ENCODE data around the gene SLC39A11. TPM values are rescaled to one million over a fixed set of nuclear protein-coding genes. Genes with fewer than 3 reads are reported as not detected.

Gene SLC39A11
- total RNA-seq, 1 donor from 2014 or later = 16.3 TPM

DNA sequence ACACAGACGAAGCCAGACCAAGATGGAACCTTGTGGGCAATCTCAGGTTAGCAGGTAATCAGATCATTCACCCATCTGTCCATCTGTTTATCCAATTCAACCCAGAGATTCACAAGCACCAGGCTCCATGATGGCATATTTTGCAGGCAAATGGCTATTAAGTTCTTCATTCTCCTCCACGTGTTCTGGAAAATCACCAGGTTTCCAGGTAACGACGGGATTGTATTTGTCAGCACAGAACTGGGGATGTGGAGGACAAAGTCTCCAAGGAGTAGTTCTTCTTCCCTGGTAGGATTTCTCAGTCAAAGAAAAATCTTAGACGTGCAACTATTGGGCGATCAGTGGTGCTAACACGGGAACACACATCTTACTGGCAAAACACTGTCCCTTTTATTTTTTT is 368.8 kb downstream of the SLC39A11 start:
- TF ChIP-seq, protein P1, sequence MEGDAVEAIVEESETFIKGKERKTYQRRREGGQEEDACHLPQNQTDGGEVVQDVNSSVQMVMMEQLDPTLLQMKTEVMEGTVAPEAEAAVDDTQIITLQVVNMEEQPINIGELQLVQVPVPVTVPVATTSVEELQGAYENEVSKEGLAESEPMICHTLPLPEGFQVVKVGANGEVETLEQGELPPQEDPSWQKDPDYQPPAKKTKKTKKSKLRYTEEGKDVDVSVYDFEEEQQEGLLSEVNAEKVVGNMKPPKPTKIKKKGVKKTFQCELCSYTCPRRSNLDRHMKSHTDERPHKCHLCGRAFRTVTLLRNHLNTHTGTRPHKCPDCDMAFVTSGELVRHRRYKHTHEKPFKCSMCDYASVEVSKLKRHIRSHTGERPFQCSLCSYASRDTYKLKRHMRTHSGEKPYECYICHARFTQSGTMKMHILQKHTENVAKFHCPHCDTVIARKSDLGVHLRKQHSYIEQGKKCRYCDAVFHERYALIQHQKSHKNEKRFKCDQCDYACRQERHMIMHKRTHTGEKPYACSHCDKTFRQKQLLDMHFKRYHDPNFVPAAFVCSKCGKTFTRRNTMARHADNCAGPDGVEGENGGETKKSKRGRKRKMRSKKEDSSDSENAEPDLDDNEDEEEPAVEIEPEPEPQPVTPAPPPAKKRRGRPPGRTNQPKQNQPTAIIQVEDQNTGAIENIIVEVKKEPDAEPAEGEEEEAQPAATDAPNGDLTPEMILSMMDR (IDR thresholded peaks at IDR 0.05; ENCODE audit: partially characterized antibody, unreplicated experiment) = no peak
- Mint-ChIP-seq H3K4me3 (ENCODE audit: unreplicated experiment) (no peak overlapping the region), H3K27ac (ENCODE audit: unreplicated experiment) (no peak overlapping the region), H3K27me3 (ENCODE audit: unreplicated experiment) (peaks cover 10% of the 10 kb centered on the region), H3K4me1 (ENCODE audit: low read depth, unreplicated experiment) (peaks cover 26% of the 10 kb centered on the region), H3K9me3 (ENCODE audit: unreplicated experiment) (no peaks in the 10 kb centered on the region), H3K36me3 (ENCODE audit: unreplicated experiment) (no peaks in the 10 kb centered on the region)
- DNase-seq = no peak

- TF ChIP-seq, protein P1 (IDR thresholded peaks at IDR 0.05; ENCODE audit: partially characterized antibody, unreplicated experiment) = no peak
- Mint-ChIP-seq H3K27me3 (ENCODE audit: unreplicated experiment) (peaks cover 6% of the 10 kb centered on the region), H3K27ac (ENCODE audit: unreplicated experiment) (no peak overlapping the region), H3K9me3 (ENCODE audit: unreplicated experiment) (no peaks in the 10 kb centered on the region), H3K36me3 (ENCODE audit: unreplicated experiment) (no peaks in the 10 kb centered on the region), H3K4me3 (ENCODE audit: unreplicated experiment) (no peak overlapping the region), H3K4me1 (ENCODE audit: low read depth, unreplicated experiment) (peaks cover 11% of the 10 kb centered on the region)
- no peak for DNase-seq
Observed at GRCh38 chr17:72720494-72720825, 372.0 kb downstream of the SLC39A11 start.

- Mint-ChIP-seq H3K27me3 (ENCODE audit: unreplicated experiment) (peaks cover 6% of the 10 kb centered on the region), H3K27ac (ENCODE audit: unreplicated experiment) (no peak overlapping the region), H3K9me3 (ENCODE audit: unreplicated experiment) (no peaks in the 10 kb centered on the region), H3K4me1 (ENCODE audit: low read depth, unreplicated experiment) (peaks cover 11% of the 10 kb centered on the region), H3K4me3 (ENCODE audit: unreplicated experiment) (no peak overlapping the region), H3K36me3 (ENCODE audit: unreplicated experiment) (no peaks in the 10 kb centered on the region)
- DNase-seq = no peak
- TF ChIP-seq, protein P1 (IDR thresholded peaks at IDR 0.05; ENCODE audit: partially characterized antibody, unreplicated experiment) = no peak
Observed at GRCh38 chr17:72719578-72720493, 372.7 kb downstream of the SLC39A11 start.

- TF ChIP-seq, protein P1 (IDR thresholded peaks at IDR 0.05; ENCODE audit: partially characterized antibody, unreplicated experiment) = no peak
- Mint-ChIP-seq H3K4me3 (ENCODE audit: unreplicated experiment) (no peak overlapping the region), H3K36me3 (ENCODE audit: unreplicated experiment) (no peaks in the 10 kb centered on the region), H3K27me3 (ENCODE audit: unreplicated experiment) (peaks cover 7% of the 10 kb centered on the region), H3K4me1 (ENCODE audit: low read depth, unreplicated experiment) (peaks cover 11% of the 10 kb centered on the region), H3K27ac (ENCODE audit: unreplicated experiment) (no peak overlapping the region), H3K9me3 (ENCODE audit: unreplicated experiment) (no peaks in the 10 kb centered on the region)
- no peak for DNase-seq
Observed at GRCh38 chr17:72719206-72719577, 373.3 kb downstream of the SLC39A11 start.

DNA sequence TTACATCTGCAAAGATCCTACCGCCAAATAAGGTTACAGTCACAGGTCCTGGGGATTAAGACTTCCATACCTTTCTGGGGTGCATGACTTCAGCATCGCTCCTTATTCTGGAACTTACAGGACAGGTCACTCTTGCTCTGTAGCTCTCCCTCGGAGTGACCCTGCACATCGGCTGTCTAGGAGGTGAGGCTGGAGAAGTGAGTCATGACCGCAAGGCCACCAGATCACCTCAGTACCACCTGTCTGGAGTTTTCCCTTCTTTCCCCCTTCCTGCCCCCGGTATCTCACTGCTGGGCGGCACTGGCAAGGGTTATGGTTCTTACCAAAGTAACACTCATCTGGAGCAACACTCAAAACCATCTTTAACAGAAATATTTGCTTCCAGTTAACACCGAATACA is 374.8 kb downstream of the SLC39A11 start:
- DNase-seq = no peak
- TF ChIP-seq, protein P1 (IDR thresholded peaks at IDR 0.05; ENCODE audit: partially characterized antibody, unreplicated experiment) = no peak
- H3K4me1 Mint-ChIP-seq (ENCODE audit: low read depth, unreplicated experiment) = peaks cover 9% of the 10 kb centered on the region
- H3K27ac Mint-ChIP-seq (ENCODE audit: unreplicated experiment) = no peak overlapping the region
- peaks cover 5% of the 10 kb centered on the region for H3K27me3 Mint-ChIP-seq (ENCODE audit: unreplicated experiment)
- no peak overlapping the region for H3K4me3 Mint-ChIP-seq (ENCODE audit: unreplicated experiment)
- H3K36me3 Mint-ChIP-seq (ENCODE audit: unreplicated experiment) = peaks cover 5% of the 10 kb centered on the region
- H3K9me3 Mint-ChIP-seq (ENCODE audit: unreplicated experiment) = no peaks in the 10 kb centered on the region
